ENCODE measurements around the gene ARID5B. TPM values are rescaled to one million over a fixed set of nuclear protein-coding genes. Genes with fewer than 3 reads are reported as not detected.

Gene ARID5B
- total RNA-seq, 1 donor from 2014 or later = 1.1 TPM

DNA sequence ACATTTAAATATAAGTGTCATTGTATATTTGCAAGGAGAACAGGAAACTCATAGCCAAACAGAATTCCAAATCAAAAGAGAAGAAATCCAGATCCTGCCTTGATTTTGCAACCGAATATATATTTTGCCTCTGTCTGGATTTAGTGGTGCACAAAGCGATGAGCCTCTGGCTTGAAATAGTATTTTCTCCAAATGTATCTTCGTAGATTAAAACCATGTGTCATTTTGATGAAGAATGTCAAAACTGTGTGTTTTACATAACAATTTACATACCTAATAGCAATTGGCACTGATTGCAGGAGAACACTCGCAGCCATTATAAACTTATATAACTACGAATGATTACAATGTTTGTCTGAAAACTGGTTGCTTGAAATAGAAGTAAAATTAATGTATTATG, 156.4 kb downstream of the ARID5B start:
- no peak overlapping the region for H3K4me3 Mint-ChIP-seq (ENCODE audit: unreplicated experiment)
- DNase-seq = no peak
- H3K27me3 Mint-ChIP-seq (ENCODE audit: unreplicated experiment) = no peaks in the 10 kb centered on the region
- H3K9me3 Mint-ChIP-seq (ENCODE audit: unreplicated experiment) = no peaks in the 10 kb centered on the region
- no peak for TF ChIP-seq CTCF (IDR thresholded peaks at IDR 0.05; ENCODE audit: partially characterized antibody, unreplicated experiment)
- no peak overlapping the region for H3K27ac Mint-ChIP-seq (ENCODE audit: unreplicated experiment)
- no peaks in the 10 kb centered on the region for H3K36me3 Mint-ChIP-seq (ENCODE audit: unreplicated experiment)
- H3K4me1 Mint-ChIP-seq (ENCODE audit: low read depth, unreplicated experiment) = no peaks in the 10 kb centered on the region

GRCh38 chr10:62058476-62058875, 157.0 kb downstream of the ARID5B start:
- no peaks in the 10 kb centered on the region for H3K4me1 Mint-ChIP-seq (ENCODE audit: low read depth, unreplicated experiment)
- no peak overlapping the region for H3K4me3 Mint-ChIP-seq (ENCODE audit: unreplicated experiment)

GRCh38 chr10:62058896-62059216, 157.4 kb downstream of the ARID5B start:
- Mint-ChIP-seq H3K36me3 (ENCODE audit: unreplicated experiment) (no peaks in the 10 kb centered on the region), H3K4me3 (ENCODE audit: unreplicated experiment) (no peak overlapping the region), H3K9me3 (ENCODE audit: unreplicated experiment) (no peaks in the 10 kb centered on the region), H3K27ac (ENCODE audit: unreplicated experiment) (no peak overlapping the region), H3K4me1 (ENCODE audit: low read depth, unreplicated experiment) (no peaks in the 10 kb centered on the region), H3K27me3 (ENCODE audit: unreplicated experiment) (no peaks in the 10 kb centered on the region)
- TF ChIP-seq CTCF (IDR thresholded peaks at IDR 0.05; ENCODE audit: partially characterized antibody, unreplicated experiment) = no peak
- DNase-seq = no peak

More at GRCh38 chr10:62058476-62058875, 157.0 kb downstream of the ARID5B start:
- H3K27me3 Mint-ChIP-seq (ENCODE audit: unreplicated experiment) = no peaks in the 10 kb centered on the region
- DNase-seq = no peak
- no peaks in the 10 kb centered on the region for H3K36me3 Mint-ChIP-seq (ENCODE audit: unreplicated experiment)
- no peaks in the 10 kb centered on the region for H3K9me3 Mint-ChIP-seq (ENCODE audit: unreplicated experiment)
- H3K27ac Mint-ChIP-seq (ENCODE audit: unreplicated experiment) = no peak overlapping the region
- TF ChIP-seq CTCF (IDR thresholded peaks at IDR 0.05; ENCODE audit: partially characterized antibody, unreplicated experiment) = no peak

DNA sequence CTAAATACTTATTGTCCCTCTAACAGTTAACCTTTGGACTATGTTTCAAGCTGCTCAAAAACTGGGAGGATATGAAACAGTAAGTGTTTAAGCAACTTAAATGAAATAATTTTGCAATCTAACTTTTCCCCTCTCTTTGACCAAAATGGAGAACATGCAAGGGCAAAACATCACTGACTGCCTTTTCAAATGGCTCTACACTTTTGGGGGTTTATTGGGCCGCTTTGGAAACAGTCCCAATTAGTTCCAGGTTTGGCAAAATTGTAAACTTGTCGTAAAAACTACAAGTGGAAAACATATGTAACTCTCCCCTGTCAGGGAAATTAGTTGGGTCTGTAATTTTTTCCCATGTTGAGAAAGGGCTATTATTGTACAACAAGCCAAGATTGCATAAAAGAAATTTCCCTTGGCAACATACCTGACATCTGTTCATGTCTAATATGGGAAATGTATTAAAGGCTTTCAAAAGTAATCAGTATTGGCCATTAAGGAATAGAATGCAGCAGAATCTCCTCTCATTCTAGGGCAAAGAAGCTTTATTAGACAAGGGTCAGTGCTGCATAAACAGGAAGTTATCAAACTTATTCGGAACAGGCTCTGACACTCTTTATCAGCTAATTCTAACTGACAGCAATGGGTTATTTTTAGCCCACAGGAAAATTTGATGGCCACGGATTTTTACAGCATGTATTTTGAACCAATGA, 157.9 kb downstream of the ARID5B start:
- no peaks in the 10 kb centered on the region for H3K36me3 Mint-ChIP-seq (ENCODE audit: unreplicated experiment)
- no peaks in the 10 kb centered on the region for H3K4me1 Mint-ChIP-seq (ENCODE audit: low read depth, unreplicated experiment)
- no peak for DNase-seq
- no peaks in the 10 kb centered on the region for H3K27me3 Mint-ChIP-seq (ENCODE audit: unreplicated experiment)
- no peak for TF ChIP-seq CTCF (IDR thresholded peaks at IDR 0.05; ENCODE audit: partially characterized antibody, unreplicated experiment)
- no peaks in the 10 kb centered on the region for H3K9me3 Mint-ChIP-seq (ENCODE audit: unreplicated experiment)
- no peak overlapping the region for H3K4me3 Mint-ChIP-seq (ENCODE audit: unreplicated experiment)
- H3K27ac Mint-ChIP-seq (ENCODE audit: unreplicated experiment) = no peak overlapping the region

DNA sequence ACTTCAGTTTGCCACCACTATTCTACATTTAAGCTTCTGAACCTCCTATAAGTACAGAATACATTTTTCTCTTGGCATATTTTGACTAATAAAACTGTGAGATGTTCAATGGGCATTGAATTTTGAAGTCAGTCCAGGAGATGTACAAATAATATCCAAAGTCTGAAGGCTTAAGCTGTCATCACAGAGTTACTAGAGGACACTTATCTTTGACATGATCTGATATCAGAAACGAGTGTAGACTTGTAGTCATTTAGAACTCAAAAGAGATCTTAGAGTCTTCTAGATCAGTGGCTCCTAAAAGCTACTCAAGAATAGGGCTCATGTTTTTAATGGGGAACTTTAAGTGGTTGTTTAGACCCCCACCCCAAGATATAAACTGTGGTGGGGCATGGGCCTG, 160.5 kb downstream of the ARID5B start:
- Mint-ChIP-seq H3K36me3 (ENCODE audit: unreplicated experiment) (no peaks in the 10 kb centered on the region), H3K27me3 (ENCODE audit: unreplicated experiment) (no peaks in the 10 kb centered on the region)
- TF ChIP-seq CTCF (IDR thresholded peaks at IDR 0.05; ENCODE audit: partially characterized antibody, unreplicated experiment) = no peak

More for the DNA sequence above, 160.5 kb downstream of the ARID5B start:
- Mint-ChIP-seq H3K4me3 (ENCODE audit: unreplicated experiment) (no peak overlapping the region), H3K9me3 (ENCODE audit: unreplicated experiment) (no peaks in the 10 kb centered on the region), H3K27ac (ENCODE audit: unreplicated experiment) (no peak overlapping the region), H3K4me1 (ENCODE audit: low read depth, unreplicated experiment) (no peaks in the 10 kb centered on the region)
- DNase-seq = no peak

Data from glutamatergic neuron (in vitro differentiated cells).